NCI-H748 treated with DMSO at 0.1 percent for 48 hours (cell line): ENCODE results near the gene ALDH5A1.

ENCODE experiments used
- DNase-seq: peaks from one replicate; lab custom pipeline; 2025; lab: John Stamatoyannopoulos, UW

The ALDH5A1 gene

DNA sequence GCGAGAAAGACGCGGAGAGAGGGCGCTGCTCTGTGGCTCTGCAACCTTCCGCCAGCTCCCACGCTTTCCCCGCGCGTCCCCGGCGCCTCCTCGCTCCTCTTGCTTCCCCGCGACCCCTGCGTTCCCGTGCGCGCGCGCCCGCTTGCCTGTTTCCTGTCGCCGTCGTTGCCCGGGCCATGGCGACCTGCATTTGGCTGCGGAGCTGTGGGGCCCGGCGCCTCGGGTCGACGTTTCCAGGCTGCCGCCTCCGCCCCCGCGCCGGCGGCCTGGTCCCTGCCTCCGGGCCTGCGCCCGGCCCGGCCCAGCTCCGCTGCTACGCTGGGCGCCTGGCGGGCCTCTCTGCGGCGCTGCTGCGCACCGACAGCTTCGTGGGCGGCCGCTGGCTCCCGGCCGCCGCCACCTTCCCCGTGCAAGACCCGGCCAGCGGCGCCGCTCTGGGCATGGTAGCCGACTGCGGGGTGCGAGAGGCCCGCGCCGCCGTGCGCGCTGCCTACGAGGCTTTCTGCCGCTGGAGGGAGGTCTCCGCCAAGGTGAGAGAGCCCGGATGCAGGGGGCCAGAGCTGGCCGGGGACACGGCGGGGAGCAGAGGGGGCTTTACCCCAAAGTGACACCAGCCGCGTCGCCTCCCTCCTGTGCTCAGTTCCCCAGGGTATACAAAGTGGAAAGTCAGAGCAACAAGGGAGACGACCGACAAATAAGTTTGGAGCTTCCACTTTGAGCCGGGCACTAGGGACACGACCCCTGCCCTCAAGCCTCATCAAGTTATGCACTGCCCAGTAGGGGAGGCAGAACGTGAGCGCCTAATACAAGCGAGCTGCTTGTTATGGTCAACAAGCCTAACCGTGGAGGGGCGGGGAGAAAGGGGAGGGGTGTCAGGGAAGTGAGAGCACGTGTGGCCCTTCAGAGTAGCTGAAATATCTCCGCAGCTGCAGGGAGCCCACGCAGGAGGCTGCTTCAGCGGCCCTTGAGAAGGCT, at the start of gene ALDH5A1:
Gene ALDH5A1, plus strand, starts transcription at position 149 of the 975 bp plus-strand sequence. Its CDS starts 28 bp downstream, at position 177.
- peak; percentile 72 for DNase-seq

DNA sequence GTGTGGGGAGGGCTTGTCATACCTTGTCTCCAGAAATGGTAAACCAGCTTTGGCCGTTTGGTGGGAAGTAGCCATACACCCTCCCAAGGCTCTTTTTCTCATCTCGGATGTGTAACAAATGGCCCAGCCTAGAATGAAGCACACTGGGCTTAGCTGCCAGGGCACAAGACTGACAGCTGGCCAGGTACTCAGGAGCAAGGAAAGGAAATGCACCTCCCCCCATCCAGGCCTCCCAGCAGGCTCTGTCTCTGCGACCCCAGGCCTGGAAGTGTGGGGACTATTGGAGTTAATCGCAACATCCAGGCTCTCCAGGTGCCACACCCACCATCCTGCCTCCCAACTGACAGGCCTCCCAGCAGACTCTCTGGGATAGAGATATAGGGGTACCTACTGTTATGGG, 49.1 kb upstream of the ALDH5A1 start:
- DNase-seq = no peak

DNA sequence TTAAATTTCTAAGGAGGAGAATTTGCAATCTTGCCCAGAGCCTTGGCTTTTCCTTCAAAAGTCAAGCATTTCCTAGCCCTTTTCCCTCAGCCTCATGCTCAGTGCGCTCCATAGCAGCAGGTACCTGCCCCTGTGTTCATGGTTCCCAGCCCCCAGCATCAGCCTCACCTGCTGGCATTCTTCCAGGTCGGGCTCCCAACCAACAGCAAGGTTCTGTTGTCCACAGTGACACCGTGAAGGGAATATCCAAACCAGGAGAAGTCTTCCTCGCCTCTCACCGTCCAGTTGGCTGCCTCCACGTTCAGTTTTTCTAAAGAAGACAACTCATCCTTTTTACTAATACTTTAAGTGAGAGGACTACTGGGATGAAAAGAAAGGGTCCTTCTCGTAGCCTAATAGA, 48.1 kb upstream of the ALDH5A1 start:
- no peak for DNase-seq

DNA sequence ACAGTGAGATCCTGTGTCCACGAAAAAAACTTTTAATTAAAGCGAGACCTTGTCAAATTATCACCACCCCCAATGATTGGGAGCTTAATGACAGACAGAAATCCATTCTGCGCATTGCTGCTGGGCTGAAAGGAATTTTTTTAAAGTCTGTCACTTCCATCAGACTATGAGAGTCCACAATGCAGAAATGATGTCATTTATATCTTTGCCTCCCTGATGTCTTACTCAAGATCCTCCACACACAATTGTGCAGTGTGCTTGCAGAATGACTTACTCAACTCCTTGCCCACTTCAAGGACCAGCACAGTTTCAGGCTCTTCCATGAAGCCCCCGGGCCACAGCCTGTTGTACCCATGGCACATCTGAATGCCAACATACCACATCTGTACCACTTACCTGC, 46.4 kb upstream of the ALDH5A1 start:
- DNase-seq = no peak

DNA sequence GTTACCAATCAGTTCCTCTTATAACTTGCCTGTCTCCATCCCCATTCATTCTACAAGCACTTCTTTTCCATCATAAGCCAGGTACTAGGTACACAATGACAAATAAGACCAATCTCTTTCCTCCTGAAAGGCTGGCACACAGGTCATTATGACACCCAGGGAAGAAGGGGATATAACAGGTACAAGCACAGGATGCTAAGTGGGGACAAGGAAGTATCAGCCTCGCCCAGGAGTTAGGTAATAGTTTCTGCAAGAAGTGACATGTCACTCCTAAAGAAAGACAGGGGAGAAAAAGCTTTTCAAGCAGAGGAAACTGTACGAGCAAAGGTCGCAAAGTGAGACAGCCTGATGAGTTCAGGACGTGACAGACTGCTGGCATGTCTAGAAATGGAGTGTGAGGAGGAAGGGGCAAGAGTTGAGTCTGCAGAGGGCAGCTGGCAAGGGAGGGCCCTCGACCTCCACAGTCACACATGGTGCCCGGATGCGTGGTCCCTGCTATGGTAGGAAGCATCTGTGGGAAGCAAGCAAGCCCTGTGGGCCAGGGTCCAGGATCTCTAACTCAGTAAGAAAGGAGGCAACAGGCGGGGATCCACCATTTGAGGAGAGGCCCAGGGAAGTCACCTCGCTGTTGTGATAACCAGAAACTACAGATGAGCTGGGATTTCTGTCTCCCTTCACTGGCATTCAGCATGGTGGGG, 45.8 kb upstream of the ALDH5A1 start:
- DNase-seq = no peak

DNA sequence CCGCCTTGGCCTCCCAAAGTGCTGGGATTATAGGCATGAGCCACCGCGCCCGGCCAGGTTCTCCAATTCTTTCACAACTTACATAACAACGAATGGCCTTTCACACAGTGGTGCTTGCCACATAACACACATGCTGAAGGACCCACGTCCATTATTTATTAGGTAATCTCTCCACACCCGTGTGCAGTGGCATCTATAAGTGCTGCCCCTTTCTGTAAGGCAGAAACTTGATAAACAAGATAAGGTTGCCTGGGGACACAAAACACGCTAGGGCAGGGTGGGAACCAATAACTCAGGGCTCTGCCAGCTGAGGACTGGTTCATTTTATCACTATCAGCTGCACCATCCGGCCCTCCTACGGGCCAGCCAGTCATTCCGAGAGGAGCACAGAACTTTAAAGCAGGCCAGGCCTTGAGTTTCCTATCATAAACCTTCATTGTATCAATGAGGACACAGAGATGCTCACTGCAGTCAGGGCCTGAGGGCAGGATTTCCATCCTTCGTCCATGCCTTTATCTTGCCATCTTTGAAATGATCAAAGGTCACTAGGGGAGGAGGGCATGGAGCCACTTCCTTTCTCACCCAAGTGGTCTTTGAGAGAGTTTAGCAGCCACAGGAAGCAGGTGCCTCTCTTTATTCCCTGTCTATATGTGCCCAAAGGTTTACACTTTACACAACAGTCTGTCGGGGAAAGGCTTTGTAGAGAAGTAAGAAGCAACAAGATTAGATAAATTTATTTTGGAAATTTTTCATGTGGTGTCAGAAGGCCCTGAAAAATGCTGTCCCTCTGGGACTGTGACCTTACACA, 43.0 kb upstream of the ALDH5A1 start:
- no peak for DNase-seq

- DNase-seq = no peak
These were observed 40.8 kb upstream of the ALDH5A1 start for GRCh38 chr6:24453921-24454320.

GRCh38 chr6:24454452-24454851, 40.3 kb upstream of the ALDH5A1 start:
- no peak for DNase-seq

- no peak for DNase-seq
These were observed 39.7 kb upstream of the ALDH5A1 start for GRCh38 chr6:24455061-24455460.

DNA sequence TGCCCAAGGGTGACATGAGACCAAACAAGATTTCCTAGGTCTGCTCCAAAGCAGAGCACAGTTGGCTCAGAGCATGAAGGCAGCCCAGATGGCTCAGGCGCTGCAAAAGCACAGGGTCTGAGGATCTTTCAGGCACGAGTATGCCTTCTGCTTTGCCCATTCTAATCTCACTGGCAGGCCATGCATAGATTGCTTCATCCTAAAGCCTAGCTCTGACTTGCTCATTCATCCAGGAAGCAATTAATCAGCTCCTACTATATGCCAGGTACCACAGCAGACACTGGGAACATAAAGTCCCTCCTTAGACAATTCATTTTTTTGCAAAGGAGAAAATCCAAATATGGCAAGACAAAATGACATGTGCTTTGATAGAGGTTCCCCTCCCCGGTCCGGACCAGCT, 36.6 kb upstream of the ALDH5A1 start:
- no peak for DNase-seq

DNA sequence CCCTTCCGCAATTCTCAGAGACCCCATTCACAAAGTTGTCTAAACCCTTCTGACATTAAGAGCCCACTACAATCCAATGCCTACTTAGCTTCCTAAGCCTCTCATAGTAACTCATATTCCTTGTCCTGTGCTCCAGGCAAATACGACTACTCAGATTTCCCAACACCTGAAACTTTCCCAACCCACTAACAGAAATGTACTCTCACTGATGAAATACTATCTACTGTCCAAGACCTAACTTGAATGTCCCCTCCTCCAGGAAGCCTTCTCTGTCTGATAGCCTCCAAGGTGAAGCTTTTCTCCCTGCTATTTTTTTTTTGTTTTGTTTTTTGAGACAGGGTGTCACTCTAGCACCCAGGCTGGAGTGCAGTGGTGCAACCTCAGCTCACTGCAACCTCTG, 35.8 kb upstream of the ALDH5A1 start:
- no peak for DNase-seq

DNA sequence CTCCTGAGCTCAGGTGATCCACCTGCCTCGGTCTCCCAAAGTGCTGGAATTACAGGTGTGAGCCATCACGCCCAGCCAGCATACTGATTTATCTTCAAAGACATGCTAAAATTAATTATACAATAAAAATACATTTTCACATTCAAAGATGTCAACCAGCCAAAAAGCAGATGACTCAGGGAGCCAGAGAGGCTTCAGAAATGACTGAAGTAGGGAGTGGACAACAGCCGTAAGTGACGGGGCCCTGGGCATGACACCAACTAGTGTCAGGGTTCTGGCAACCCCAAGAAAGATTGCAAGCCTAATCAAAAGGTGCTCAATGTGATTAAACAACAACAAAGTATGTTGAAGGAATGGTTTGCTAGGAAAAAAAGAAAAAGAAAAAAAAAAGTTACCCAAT, 33.8 kb upstream of the ALDH5A1 start:
- no peak for DNase-seq

GRCh38 chr6:24464253-24465038, 30.3 kb upstream of the ALDH5A1 start:
- no peak for DNase-seq

DNA sequence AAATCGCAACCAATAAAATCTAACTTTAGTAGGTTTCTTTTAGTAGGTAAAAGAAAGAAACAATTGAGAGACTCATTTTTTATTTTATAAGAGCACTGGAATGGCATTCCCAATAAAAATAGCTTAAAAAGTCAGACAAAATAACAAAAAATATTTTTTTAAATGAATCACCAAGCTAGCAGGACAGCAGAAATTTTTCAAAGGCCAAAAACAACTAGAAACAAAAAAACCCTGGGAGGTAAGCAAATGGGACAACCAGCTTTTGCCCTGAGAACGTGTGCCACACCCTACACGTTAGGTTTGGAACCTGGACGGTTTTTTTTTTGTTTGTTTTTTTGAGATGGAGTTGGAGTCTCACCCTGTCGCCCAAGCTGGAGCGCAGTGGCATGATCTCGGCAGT, 25.0 kb upstream of the ALDH5A1 start:
- DNase-seq = no peak

DNA sequence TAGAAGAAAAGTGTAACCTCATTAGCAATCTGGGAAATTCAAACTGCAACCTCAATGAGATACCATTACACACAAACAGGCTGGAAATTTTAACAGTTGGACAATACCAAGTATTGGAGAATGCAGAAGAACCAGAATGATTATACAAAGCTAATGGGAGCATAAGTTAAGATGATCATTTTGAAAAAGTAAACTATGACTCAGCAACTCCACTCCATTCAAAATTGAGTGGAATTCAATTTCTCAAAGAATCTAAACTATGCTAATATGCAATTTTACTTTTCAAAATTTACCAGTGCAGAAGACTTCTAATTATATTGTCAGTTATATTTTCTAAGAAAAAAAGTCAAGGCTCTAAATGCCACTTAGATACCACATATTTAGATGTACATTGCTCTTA, 22.6 kb upstream of the ALDH5A1 start:
- no peak for DNase-seq

DNA sequence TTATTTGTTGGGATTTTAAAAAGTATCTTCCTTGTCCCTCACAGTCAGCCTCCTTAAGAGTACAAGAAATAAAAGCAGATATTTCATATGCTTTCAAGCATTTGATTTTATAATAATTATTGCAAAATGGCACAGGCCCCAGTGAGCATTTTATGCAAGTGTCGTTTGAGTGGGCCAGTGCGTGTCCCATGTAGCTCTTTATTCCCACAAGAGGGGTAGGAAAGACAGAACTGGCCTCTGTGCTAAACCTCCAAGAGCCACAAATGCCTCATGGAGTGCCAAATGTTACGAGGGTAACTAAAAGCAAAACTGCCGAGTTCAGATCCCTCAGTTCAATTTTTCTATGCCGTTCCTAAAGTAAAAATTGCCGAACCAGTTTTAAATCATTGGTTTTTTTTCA, 18.1 kb upstream of the ALDH5A1 start:
- no peak for DNase-seq

- no peak for DNase-seq
These were observed 17.7 kb upstream of the ALDH5A1 start for GRCh38 chr6:24477070-24477469.

DNA sequence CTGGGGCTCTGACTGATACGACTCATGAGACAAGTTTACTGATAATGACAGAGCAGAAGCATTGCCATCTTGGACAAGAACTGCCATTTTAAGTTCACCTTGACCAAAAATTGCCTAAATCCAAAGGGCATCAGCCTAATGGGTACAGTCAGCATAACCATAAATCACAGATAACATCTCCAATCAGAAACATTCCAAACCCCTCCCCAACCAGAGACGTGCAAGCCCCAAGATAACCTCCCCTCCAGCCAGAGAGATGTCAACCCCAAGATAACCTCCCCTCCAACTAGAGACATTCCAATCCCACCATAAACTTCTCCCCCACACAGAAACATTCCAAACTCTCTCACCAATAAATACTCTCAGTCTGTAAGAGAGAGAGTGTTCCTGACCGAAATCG, 15.9 kb upstream of the ALDH5A1 start:
- DNase-seq = no peak

- DNase-seq = no peak
These were observed 14.1 kb upstream of the ALDH5A1 start for GRCh38 chr6:24480705-24481104.

- DNase-seq = no peak
These were observed 13.3 kb upstream of the ALDH5A1 start for GRCh38 chr6:24481449-24481848.

GRCh38 chr6:24484657-24485323, 10.0 kb upstream of the ALDH5A1 start:
- DNase-seq = no peak
